ENCODE measurements around the gene TARBP1.
"Not testable (repeated sequence)": the region's sequence is repeated elsewhere in the genome, so short reads cannot be mapped to it uniquely, and the experiment has no call there.

TARBP1 gene

GRCh38 chr1:234504969-234505768 lies 26.2 kb upstream of the TARBP1 start:
- DNase-seq (ENCODE audit: low spot score), result no peak

- DNase-seq (ENCODE audit: low spot score), result not testable (repeated sequence)
These were observed 25.3 kb upstream of the TARBP1 start for GRCh38 chr1:234504251-234504650.

GRCh38 chr1:234503193-234504050 lies 24.4 kb upstream of the TARBP1 start:
- no peak for DNase-seq (ENCODE audit: low spot score)

GRCh38 chr1:234502785-234503184 lies 23.8 kb upstream of the TARBP1 start:
- DNase-seq (ENCODE audit: low spot score), result no peak

- no peak for DNase-seq (ENCODE audit: low spot score)
These were observed 21.3 kb upstream of the TARBP1 start for GRCh38 chr1:234500269-234500668.

- DNase-seq (ENCODE audit: low spot score), result no peak
These were observed 20.9 kb upstream of the TARBP1 start for GRCh38 chr1:234499943-234500245.

GRCh38 chr1:234499119-234499942 lies 20.4 kb upstream of the TARBP1 start:
- peak; percentile 85 for DNase-seq (ENCODE audit: low spot score)

- no peak for DNase-seq (ENCODE audit: low spot score)
These were observed 19.6 kb upstream of the TARBP1 start for GRCh38 chr1:234498448-234499118.

- no peak for DNase-seq (ENCODE audit: low spot score)
These were observed 18.6 kb upstream of the TARBP1 start for GRCh38 chr1:234497589-234497988.

- peak; percentile 64 for DNase-seq (ENCODE audit: low spot score)
These were observed 16.4 kb upstream of the TARBP1 start for GRCh38 chr1:234495231-234495990.

GRCh38 chr1:234494049-234494448 lies 15.1 kb upstream of the TARBP1 start:
- no peak for DNase-seq (ENCODE audit: low spot score)

GRCh38 chr1:234490793-234491479 lies 12.0 kb upstream of the TARBP1 start:
- DNase-seq (ENCODE audit: low spot score), result no peak

- no peak for DNase-seq (ENCODE audit: low spot score)
These were observed 10.7 kb upstream of the TARBP1 start for GRCh38 chr1:234489698-234490077.

GRCh38 chr1:234489007-234489697 lies 10.2 kb upstream of the TARBP1 start:
- DNase-seq (ENCODE audit: low spot score), result no peak

GRCh38 chr1:234488054-234489006 lies 9.4 kb upstream of the TARBP1 start:
- DNase-seq (ENCODE audit: low spot score), result no peak

- peak; percentile 75 for DNase-seq (ENCODE audit: low spot score)
These were observed 8.2 kb upstream of the TARBP1 start for GRCh38 chr1:234486858-234487840.

GRCh38 chr1:234484991-234485739 lies 6.2 kb upstream of the TARBP1 start:
- no peak for DNase-seq (ENCODE audit: low spot score)
